GM23338 (cell line): ENCODE results near the gene SORCS2. TPM values are rescaled to one million over a fixed set of nuclear protein-coding genes. Genes with fewer than 3 reads are reported as not detected.

Experiments
- ATAC-seq: fragments of 200-7000 bp; cut with Tn5 transposase; 3 replicates; pipeline ENCODE4 v1.9.1; 2020
- DNase-seq: peaks from one replicate; pipeline ENCODE4 v3.0.0-alpha.2; 2015; ENCODE audit warnings: low spot score
- H2AFZ ChIP-seq: fragments of 200-600 bp; sonication (generic); 2 replicates; pipeline ENCODE4 v1.8.0; 2016; ENCODE audit warnings: antibody characterized with exemption, mild to moderate bottlenecking, moderate library complexity
- H3F3A ChIP-seq: fragments of 200-600 bp; sonication (generic); replicated peaks from 2 replicates; pipeline ENCODE4 v1.8.0; 2017; ENCODE audit warnings: antibody characterized with exemption, mixed run types, low read depth
- H3K27ac ChIP-seq: fragments of 200-600 bp; sonication (generic); 2 replicates; pipeline ENCODE4 v1.6.1; 2016; ENCODE audit warnings: low read depth
- H3K27me3 ChIP-seq: fragments of 200-600 bp; sonication (generic); 2 replicates; pipeline ENCODE4 v1.8.0; 2016; ENCODE audit warnings: mild to moderate bottlenecking, mixed run types, moderate library complexity; ENCODE audit not compliant: insufficient read depth
- H3K36me3 ChIP-seq: fragments of 200-600 bp; sonication (generic); 2 replicates; pipeline ENCODE4 v1.8.0; 2016; ENCODE audit warnings: mild to moderate bottlenecking; ENCODE audit not compliant: insufficient read depth
- H3K4me1 ChIP-seq: fragments of 200-600 bp; sonication (generic); 2 replicates; pipeline ENCODE4 v1.8.0; 2016; ENCODE audit warnings: mild to moderate bottlenecking, moderate library complexity; ENCODE audit not compliant: insufficient read depth
- H3K4me2 ChIP-seq: fragments of 200-600 bp; sonication (generic); 2 replicates; pipeline ENCODE4 v1.7.1; 2017; ENCODE audit warnings: mixed run types
- H3K4me3 ChIP-seq: fragments of 200-600 bp; sonication (generic); 2 replicates; pipeline ENCODE4 v1.6.1; 2016; ENCODE audit warnings: mixed run types
- H3K79me2 ChIP-seq: fragments of 200-600 bp; sonication (generic); replicated peaks from 2 replicates; pipeline ENCODE4 v1.8.0; 2017; ENCODE audit warnings: mild to moderate bottlenecking; ENCODE audit not compliant: insufficient read depth
- H3K9me2 ChIP-seq: fragments of 200-600 bp; sonication (generic); 2 replicates; pipeline ENCODE4 v1.8.0; 2017; ENCODE audit not compliant: insufficient read depth
- H4K20me1 ChIP-seq: fragments of 200-600 bp; sonication (generic); replicated peaks from 2 replicates; pipeline ENCODE4 v1.8.0; 2017; ENCODE audit warnings: mild to moderate bottlenecking; ENCODE audit not compliant: insufficient read depth
- H3K27ac Mint-ChIP-seq: 2 replicates; pipeline ENCODE4 v1.8.0; 2020; ENCODE audit warnings: inconsistent platforms, mild to moderate bottlenecking, moderate library complexity, mixed read lengths
- H3K27me3 Mint-ChIP-seq: 3 replicates; pipeline ENCODE4 v1.8.0; 2022; ENCODE audit warnings: low read depth, mild to moderate bottlenecking, moderate library complexity, mixed read lengths, inconsistent platforms; ENCODE audit not compliant: insufficient read depth, poor library complexity
- H3K36me3 Mint-ChIP-seq: 3 replicates; pipeline ENCODE4 v1.8.0; 2021; ENCODE audit warnings: low read depth, mild to moderate bottlenecking, inconsistent platforms, moderate library complexity, mixed read lengths
- H3K4me1 Mint-ChIP-seq: 3 replicates; pipeline ENCODE4 v1.8.0; 2020; ENCODE audit warnings: mild to moderate bottlenecking, inconsistent platforms, mixed read lengths
- H3K4me3 Mint-ChIP-seq: 3 replicates; pipeline ENCODE4 v1.8.0; 2021; ENCODE audit warnings: moderate library complexity, mild to moderate bottlenecking, inconsistent platforms, mixed read lengths
- H3K9me3 Mint-ChIP-seq: 3 replicates; pipeline ENCODE4 v1.8.0; 2020; ENCODE audit warnings: moderate library complexity, mild to moderate bottlenecking, inconsistent platforms, mixed read lengths
- CREB1 ChIP-seq: fragments of 250-450 bp; sonication (Bioruptor Pico); IDR thresholded peaks from 2 replicates; pipeline ENCODE4 v1.5.0; 2020; ENCODE audit warnings: low read depth, mild to moderate bottlenecking, moderate library complexity
- CTCF ChIP-seq, 2 experiments: fragments of 200-600 bp in 1 of 2; sonication (generic) in 1 of 2; conservative IDR thresholded peaks; 2 replicates each; pipeline versions ENCODE4 v1.5.1 to v1.6.1; 2016 to 2017; ENCODE audit warnings: antibody characterized with exemption in 2 of 2, low read depth in 2 of 2, mild to moderate bottlenecking in 2 of 2, moderate library complexity in 1 of 2
- EZH2 ChIP-seq: fragments of 200-600 bp; sonication (generic); IDR thresholded peaks from one replicate; pipeline ENCODE4 v1.8.0; 2017; ENCODE audit warnings: antibody characterized with exemption, mild to moderate bottlenecking, low read depth; ENCODE audit not compliant: unreplicated experiment
- EZH2phosphoT487 ChIP-seq: fragments of 200-600 bp; sonication (generic); IDR thresholded peaks from one replicate; pipeline ENCODE4 v1.8.1; 2018; ENCODE audit warnings: antibody characterized with exemption; ENCODE audit not compliant: unreplicated experiment
- NANOG ChIP-seq: IDR thresholded peaks from 2 replicates; pipeline ENCODE4 v1.6.1; 2016; ENCODE audit warnings: antibody characterized with exemption, borderline replicate concordance
- POLR2AphosphoS5 ChIP-seq: IDR thresholded peaks from 2 replicates; pipeline ENCODE4 v1.6.1; 2016; ENCODE audit warnings: antibody characterized with exemption, low read depth
- STAT1 ChIP-seq: IDR thresholded peaks from one replicate; pipeline ENCODE4 v1.6.1; 2016; ENCODE audit warnings: antibody characterized with exemption; ENCODE audit not compliant: unreplicated experiment
- ZNF114 ChIP-seq: fragments of 250-450 bp; sonication (Bioruptor Pico); IDR thresholded peaks from 2 replicates; pipeline ENCODE4 v1.5.0; 2020; ENCODE audit warnings: mild to moderate bottlenecking, moderate library complexity
- ZNF331 ChIP-seq: fragments of 250-450 bp; sonication (Bioruptor Pico); IDR thresholded peaks from 2 replicates; pipeline ENCODE4 v1.5.0; 2020; ENCODE audit warnings: low read depth, mild to moderate bottlenecking, moderate library complexity
- polyA plus RNA-seq: library from polyadenylated mRNA; unstranded; fragments of >200 nt; fragmentation: Nextera tagmentation; extraction: Ambion mirVana; gene quantifications from 2 replicates; pipeline ENCODE4 v1.2.1, GENCODE V29; 2016
- total RNA-seq: library from RNA; depleted of rRNA; stranded (reverse); fragments of >200 nt; shearing (Covaris generic); gene quantifications from 2 replicates; pipeline ENCODE4 v1.2.3, GENCODE V29; 2014
- TF ChIP-seq, protein P1 (sequence below): IDR thresholded peaks from 2 replicates; pipeline ENCODE4 v1.6.1; 2016; ENCODE audit warnings: antibody characterized with exemption
- TF ChIP-seq, protein P2 (sequence below): IDR thresholded peaks from one replicate; pipeline ENCODE4 v1.6.1; 2018; ENCODE audit warnings: antibody characterized with exemption; ENCODE audit not compliant: unreplicated experiment
- TF ChIP-seq, protein P3 (sequence below): fragments of 250-450 bp; sonication (Bioruptor Pico); IDR thresholded peaks from 2 replicates; pipeline ENCODE4 v1.5.0; 2020; ENCODE audit warnings: mild to moderate bottlenecking, moderate library complexity

SORCS2 gene
- total and polyA plus RNA-seq, 2 experiments from 2014 or later: 0.47 to 2.4 TPM

- Histone ChIP-seq H3K27me3 (peaks cover 19% of the 10 kb centered on the region), H3F3A (peaks cover under 1% of the 10 kb centered on the region; the same call in 1 of the 2 replicates), H3K4me1 (peaks cover 17% of the 10 kb centered on the region), H3K36me3 (no peaks in the 10 kb centered on the region), H3K27ac (no peak overlapping the region), H3K9me2 (no peaks in the 10 kb centered on the region), H4K20me1 (no peaks in the 10 kb centered on the region; the same call in 1 of the 2 replicates), H3K4me3 (no peak overlapping the region), H3K4me2 (no peak overlapping the region), H2AFZ (no peak overlapping the region), H3K79me2 (no peaks in the 10 kb centered on the region)
- Mint-ChIP-seq H3K27me3 (peaks cover 40% of the 10 kb centered on the region), H3K4me1 (peaks cover 41% of the 10 kb centered on the region), H3K4me3 (no peak overlapping the region), H3K36me3 (no peaks in the 10 kb centered on the region), H3K9me3 (no peaks in the 10 kb centered on the region), H3K27ac (no peak overlapping the region)
- TF ChIP-seq, protein P1, sequence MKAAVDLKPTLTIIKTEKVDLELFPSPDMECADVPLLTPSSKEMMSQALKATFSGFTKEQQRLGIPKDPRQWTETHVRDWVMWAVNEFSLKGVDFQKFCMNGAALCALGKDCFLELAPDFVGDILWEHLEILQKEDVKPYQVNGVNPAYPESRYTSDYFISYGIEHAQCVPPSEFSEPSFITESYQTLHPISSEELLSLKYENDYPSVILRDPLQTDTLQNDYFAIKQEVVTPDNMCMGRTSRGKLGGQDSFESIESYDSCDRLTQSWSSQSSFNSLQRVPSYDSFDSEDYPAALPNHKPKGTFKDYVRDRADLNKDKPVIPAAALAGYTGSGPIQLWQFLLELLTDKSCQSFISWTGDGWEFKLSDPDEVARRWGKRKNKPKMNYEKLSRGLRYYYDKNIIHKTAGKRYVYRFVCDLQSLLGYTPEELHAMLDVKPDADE: no peak
- TF ChIP-seq CREB1 (CRISPR knock-in tag): no peak
- TF ChIP-seq, protein P2, sequence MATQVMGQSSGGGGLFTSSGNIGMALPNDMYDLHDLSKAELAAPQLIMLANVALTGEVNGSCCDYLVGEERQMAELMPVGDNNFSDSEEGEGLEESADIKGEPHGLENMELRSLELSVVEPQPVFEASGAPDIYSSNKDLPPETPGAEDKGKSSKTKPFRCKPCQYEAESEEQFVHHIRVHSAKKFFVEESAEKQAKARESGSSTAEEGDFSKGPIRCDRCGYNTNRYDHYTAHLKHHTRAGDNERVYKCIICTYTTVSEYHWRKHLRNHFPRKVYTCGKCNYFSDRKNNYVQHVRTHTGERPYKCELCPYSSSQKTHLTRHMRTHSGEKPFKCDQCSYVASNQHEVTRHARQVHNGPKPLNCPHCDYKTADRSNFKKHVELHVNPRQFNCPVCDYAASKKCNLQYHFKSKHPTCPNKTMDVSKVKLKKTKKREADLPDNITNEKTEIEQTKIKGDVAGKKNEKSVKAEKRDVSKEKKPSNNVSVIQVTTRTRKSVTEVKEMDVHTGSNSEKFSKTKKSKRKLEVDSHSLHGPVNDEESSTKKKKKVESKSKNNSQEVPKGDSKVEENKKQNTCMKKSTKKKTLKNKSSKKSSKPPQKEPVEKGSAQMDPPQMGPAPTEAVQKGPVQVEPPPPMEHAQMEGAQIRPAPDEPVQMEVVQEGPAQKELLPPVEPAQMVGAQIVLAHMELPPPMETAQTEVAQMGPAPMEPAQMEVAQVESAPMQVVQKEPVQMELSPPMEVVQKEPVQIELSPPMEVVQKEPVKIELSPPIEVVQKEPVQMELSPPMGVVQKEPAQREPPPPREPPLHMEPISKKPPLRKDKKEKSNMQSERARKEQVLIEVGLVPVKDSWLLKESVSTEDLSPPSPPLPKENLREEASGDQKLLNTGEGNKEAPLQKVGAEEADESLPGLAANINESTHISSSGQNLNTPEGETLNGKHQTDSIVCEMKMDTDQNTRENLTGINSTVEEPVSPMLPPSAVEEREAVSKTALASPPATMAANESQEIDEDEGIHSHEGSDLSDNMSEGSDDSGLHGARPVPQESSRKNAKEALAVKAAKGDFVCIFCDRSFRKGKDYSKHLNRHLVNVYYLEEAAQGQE: no peak
- no peak for TF ChIP-seq POLR2AphosphoS5
- TF ChIP-seq NANOG: no peak
- TF ChIP-seq STAT1: no peak
- TF ChIP-seq, protein P3, sequence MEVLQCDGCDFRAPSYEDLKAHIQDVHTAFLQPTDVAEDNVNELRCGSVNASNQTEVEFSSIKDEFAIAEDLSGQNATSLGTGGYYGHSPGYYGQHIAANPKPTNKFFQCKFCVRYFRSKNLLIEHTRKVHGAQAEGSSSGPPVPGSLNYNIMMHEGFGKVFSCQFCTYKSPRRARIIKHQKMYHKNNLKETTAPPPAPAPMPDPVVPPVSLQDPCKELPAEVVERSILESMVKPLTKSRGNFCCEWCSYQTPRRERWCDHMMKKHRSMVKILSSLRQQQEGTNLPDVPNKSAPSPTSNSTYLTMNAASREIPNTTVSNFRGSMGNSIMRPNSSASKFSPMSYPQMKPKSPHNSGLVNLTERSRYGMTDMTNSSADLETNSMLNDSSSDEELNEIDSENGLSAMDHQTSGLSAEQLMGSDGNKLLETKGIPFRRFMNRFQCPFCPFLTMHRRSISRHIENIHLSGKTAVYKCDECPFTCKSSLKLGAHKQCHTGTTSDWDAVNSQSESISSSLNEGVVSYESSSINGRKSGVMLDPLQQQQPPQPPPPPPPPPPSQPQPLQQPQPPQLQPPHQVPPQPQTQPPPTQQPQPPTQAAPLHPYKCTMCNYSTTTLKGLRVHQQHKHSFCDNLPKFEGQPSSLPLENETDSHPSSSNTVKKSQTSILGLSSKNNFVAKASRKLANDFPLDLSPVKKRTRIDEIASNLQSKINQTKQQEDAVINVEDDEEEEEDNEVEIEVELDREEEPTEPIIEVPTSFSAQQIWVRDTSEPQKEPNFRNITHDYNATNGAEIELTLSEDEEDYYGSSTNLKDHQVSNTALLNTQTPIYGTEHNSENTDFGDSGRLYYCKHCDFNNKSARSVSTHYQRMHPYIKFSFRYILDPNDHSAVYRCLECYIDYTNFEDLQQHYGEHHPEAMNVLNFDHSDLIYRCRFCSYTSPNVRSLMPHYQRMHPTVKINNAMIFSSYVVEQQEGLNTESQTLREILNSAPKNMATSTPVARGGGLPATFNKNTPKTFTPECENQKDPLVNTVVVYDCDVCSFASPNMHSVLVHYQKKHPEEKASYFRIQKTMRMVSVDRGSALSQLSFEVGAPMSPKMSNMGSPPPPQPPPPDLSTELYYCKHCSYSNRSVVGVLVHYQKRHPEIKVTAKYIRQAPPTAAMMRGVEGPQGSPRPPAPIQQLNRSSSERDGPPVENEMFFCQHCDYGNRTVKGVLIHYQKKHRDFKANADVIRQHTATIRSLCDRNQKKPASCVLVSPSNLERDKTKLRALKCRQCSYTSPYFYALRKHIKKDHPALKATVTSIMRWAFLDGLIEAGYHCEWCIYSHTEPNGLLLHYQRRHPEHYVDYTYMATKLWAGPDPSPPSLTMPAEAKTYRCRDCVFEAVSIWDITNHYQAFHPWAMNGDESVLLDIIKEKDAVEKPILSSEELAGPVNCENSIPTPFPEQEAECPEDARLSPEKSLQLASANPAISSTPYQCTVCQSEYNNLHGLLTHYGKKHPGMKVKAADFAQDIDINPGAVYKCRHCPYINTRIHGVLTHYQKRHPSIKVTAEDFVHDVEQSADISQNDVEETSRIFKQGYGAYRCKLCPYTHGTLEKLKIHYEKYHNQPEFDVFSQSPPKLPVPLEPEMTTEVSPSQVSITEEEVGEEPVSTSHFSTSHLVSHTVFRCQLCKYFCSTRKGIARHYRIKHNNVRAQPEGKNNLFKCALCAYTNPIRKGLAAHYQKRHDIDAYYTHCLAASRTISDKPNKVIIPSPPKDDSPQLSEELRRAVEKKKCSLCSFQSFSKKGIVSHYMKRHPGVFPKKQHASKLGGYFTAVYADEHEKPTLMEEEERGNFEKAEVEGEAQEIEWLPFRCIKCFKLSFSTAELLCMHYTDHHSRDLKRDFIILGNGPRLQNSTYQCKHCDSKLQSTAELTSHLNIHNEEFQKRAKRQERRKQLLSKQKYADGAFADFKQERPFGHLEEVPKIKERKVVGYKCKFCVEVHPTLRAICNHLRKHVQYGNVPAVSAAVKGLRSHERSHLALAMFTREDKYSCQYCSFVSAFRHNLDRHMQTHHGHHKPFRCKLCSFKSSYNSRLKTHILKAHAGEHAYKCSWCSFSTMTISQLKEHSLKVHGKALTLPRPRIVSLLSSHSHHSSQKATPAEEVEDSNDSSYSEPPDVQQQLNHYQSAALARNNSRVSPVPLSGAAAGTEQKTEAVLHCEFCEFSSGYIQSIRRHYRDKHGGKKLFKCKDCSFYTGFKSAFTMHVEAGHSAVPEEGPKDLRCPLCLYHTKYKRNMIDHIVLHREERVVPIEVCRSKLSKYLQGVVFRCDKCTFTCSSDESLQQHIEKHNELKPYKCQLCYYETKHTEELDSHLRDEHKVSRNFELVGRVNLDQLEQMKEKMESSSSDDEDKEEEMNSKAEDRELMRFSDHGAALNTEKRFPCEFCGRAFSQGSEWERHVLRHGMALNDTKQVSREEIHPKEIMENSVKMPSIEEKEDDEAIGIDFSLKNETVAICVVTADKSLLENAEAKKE (CRISPR knock-in tag): no peak
- no peak for TF ChIP-seq ZNF114
- TF ChIP-seq EZH2phosphoT487: no peak
- TF ChIP-seq CTCF (conservative IDR thresholded peaks at IDR 0.05; ENCODE audit: low read depth in 2 of 2): no peak
- TF ChIP-seq ZNF331 (CRISPR knock-in tag): no peak
- TF ChIP-seq EZH2: no peak
- ATAC-seq (no peak), DNase-seq (no peak)
Measured at GRCh38 chr4:7196736-7197135, 4.4 kb downstream of the SORCS2 start.
